Stimulated activated CD8-positive, alpha-beta memory T cell treated with anti-CD3 and anti-CD28 coated beads, Interleukin-7, amount 100 ng/mL, for 4 hours (primary cell): ENCODE measurements around the gene LRP1.

Source experiments
- DNase-seq, 2 donors: peaks; one replicate each; pipeline ENCODE4 v3.0.0-alpha.2; 2020; ENCODE audit warnings: low read depth in 2 of 2

Gene LRP1

DNA sequence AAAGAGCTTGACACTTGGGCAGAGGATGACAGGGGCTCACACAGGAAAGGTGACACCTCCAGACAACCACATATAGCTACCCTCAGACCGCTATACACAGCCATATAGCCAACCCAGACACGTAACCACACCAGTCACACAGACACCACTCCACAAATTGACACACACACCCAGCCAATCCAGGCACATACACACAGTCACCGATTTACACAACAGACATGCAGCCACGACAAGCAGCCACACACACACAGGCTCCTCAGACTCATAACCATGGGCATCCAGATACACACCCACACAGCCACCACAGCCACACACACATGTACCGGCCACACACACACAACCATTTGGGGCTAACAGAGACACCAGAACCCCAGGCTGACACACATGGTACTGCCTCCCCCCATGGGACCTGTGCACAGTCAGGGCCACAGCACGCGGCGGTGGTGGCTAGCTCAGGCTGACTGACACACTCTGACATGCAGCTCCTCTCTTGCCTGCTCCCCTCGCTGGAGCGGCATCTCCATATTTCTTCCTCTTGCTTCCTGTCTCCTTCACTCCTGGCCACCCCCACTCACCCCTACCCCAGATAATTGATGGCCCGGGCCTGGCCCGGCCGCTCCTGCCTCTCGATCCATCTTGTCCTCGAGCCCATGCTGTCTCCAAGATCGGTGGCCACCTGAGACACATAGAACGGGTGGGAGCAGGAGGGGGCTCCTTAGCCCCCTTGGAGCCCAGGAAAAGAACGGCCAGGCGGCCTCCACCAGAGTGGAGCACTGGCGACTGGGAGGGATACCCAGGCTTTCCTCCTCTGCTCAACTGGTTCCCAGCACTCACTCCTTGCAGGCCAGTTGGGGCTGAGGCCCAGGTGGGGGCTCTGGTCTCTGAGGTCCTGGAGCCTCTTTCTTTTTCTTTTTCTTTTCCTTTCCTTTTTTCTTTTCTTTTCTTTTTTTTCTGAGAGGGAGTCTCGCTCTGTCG is 95.2 kb downstream of the LRP1 start:
- DNase-seq: peak in 1 of 2 donors; percentile 38

DNA sequence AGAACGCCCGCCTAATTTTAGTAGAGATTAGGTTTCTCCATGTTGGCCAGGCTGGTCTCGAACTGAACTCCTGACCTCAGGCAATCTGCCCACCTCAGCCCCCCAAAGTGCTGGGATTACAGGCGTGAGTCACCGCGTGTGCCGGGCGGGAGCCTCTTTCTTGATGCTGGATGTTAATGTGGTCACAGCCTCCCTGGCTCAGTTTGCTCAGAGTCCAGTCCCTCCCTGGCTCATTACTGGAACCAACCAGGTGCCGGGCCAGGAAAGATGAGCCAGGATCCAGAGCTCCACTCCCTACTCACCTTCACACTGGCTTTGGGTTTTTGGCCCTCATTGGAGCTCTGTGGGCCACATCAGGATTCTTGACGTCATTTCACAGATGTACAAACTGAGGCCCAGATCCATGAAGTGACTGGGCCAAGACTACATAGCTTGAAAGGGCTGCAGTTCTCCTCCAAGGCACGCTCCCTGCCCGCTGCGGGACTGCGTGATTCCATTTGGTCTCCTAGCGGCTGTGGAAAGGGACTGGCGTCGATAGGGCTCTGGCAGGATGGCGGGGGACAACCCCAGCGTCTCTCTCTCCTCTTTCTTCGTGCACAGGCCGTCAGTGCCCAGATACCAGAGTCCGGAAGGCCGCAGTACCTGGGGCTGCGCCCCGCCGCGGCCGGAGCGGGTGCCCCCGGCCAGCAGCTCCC is 96.1 kb downstream of the LRP1 start:
- DNase-seq: no peak

- peak in 1 of 2 donors; percentile 42 for DNase-seq
Measured at GRCh38 chr12:57224973-57225679, 96.8 kb downstream of the LRP1 start.

- no peak for DNase-seq
Measured at GRCh38 chr12:57225680-57226210, 97.5 kb downstream of the LRP1 start.

DNA sequence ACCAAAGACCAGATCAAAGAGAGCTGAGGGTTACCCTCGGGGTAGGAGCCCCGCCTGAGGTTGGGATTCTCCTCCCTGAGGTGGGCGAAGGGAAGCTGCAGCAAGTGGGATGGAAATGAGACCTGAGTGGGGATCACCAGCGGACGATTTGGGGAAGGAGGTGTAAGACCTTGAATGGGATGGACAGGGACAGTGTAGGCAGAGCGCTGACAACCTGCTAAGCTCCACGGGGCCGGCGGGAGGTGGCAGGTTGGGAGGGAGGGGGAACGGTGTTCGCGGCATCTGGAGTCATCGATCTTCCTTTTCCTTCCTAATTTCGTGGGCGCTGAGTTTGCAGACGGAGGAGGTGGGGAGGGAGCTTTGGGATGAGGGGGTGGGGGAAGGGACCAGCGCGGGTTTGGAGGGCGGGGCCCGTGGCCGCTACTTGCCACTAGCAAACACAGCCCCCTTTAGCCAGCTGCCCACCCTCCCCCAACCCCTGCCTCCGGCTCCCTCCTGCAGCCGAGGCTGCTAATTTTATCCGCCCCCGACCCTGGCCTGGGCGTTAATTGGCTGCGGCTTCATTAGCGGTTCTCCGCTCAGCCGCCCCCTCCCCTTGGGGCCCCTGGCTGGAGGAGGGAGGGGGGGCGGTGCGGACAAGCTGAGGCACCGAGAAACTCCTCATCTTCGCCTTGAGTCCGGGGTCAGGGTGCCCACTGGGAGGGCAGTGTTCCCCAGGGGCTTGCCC is 98.5 kb downstream of the LRP1 start:
- DNase-seq: no peak

GRCh38 chr12:57227315-57228115 is 99.2 kb downstream of the LRP1 start:
- no peak for DNase-seq

DNA sequence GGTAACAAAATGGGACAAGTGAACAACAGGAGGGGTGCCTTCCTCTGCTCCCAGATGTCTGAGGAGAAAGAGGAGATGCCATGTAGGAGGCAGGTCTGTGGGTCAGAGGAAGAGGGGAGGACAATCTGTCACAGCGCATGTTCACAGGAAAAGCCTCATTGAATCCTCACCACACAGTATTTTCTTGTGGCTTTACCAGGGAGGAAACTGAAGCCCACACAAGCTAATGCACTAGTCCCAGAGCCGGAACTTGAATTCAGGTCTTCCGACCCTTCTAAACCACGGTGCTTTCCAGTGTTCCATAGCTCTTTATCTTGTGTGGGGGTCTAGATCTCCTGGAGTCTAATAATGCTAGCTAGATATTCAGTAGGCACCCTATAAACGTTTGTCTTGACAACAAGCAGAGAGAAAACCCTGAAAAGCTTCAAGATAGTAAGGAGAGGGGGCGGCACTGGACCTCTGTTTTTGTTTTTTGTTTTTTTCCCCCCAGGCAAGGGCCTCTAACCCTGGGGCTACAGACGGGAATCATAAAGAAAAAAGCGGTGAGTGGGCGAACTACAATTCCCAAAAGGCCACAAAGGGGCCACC is 100.9 kb downstream of the LRP1 start:
- DNase-seq: no peak

DNA sequence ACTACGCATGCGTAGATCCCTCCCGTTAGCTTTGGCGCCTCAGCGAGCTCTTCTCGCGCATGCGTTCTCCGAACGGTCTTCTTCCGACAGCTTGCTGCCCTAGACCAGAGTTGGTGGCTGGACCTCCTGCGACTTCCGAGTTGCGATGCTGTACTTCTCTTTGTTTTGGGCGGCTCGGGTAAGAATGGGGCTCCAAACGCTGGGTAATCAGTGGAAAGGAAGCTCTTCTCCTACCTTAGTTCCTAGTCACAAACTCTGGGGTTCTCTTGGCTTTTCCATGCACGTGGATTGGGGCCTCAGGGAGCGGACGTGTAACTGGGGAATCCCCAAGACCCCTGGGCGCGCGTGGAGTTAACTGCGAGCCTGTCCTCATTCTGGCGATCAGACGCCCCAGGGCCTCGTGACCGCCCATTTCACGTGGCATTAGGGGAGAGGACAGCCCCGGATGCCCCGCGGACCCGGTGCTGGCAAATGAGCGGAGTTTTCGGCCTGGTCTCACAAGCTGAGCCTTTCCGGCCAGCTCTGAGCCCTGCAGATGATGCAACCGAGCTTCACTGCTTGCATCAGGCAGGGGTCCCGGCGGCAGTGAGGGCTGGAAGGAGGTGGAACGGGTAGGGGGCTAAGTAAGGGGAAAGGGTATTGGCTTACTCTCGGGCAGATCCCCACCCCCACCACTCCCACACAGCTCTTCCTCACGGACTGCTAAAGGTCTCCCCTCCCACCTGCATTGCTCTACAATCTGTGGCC is 101.5 kb downstream of the LRP1 start, which contains the start of gene SHMT2:
Gene SHMT2 (plus strand): TSS at position 78 of the 747 bp plus-strand sequence. CDS start 68 bp downstream, at position 146.
- DNase-seq: peak; percentile 92 to 93

GRCh38 chr12:57230381-57231155 is 102.3 kb downstream of the LRP1 start:
- DNase-seq: no peak

- DNase-seq: no peak
Measured at GRCh38 chr12:57231276-57232021, 103.2 kb downstream of the LRP1 start.

DNA sequence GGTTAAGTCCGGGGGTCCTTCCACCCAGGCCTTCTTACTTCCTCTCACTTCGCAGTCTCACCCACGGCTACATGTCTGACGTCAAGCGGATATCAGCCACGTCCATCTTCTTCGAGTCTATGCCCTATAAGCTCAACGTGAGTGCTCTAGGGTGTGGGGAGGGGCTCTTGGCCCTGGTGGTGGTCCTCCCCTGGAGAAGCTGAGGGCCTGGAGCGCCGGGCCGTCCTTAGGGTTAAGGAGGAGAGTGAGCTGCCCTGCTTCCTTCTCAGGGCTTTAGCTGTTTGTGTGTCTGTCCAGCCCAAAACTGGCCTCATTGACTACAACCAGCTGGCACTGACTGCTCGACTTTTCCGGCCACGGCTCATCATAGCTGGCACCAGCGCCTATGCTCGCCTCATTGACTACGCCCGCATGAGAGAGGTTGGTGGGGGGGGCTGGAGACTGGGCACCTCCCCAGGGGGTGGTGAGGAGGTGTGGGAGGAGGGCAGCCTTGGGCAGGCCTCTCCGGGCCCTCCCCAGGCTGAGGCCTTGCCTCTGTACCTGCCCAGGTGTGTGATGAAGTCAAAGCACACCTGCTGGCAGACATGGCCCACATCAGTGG is 104.0 kb downstream of the LRP1 start:
- no peak for DNase-seq

- no peak for DNase-seq
Measured at GRCh38 chr12:57233357-57234232, 105.3 kb downstream of the LRP1 start.

DNA sequence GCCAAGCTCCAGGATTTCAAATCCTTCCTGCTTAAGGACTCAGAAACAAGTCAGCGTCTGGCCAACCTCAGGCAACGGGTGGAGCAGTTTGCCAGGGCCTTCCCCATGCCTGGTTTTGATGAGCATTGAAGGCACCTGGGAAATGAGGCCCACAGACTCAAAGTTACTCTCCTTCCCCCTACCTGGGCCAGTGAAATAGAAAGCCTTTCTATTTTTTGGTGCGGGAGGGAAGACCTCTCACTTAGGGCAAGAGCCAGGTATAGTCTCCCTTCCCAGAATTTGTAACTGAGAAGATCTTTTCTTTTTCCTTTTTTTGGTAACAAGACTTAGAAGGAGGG is 105.9 kb downstream of the LRP1 start:
- no peak for DNase-seq

GRCh38 chr12:57234571-57235016 is 106.3 kb downstream of the LRP1 start:
- DNase-seq: no peak

GRCh38 chr12:57235017-57235727 is 106.9 kb downstream of the LRP1 start:
- no peak for DNase-seq

GRCh38 chr12:57235728-57236131 is 107.4 kb downstream of the LRP1 start:
- DNase-seq: no peak
